GM12872 (cell line): ENCODE measurements around the gene IPPK.

Experiments used
- CTCF ChIP-seq: IDR thresholded peaks from 3 replicates; pipeline ENCODE4 v1.5.1; 2011; ENCODE audit warnings: low read depth, mild to moderate bottlenecking, low read length, moderate library complexity; ENCODE audit not compliant: insufficient read depth

The IPPK gene

GRCh38 chr9:92640398-92641091 is 29.4 kb downstream of the IPPK start:
- TF ChIP-seq CTCF = no peak

GRCh38 chr9:92639791-92640271 is 30.1 kb downstream of the IPPK start:
- no peak for TF ChIP-seq CTCF

- no peak for TF ChIP-seq CTCF
Measured at GRCh38 chr9:92639124-92639523, 30.8 kb downstream of the IPPK start.

GRCh38 chr9:92638621-92639101 is 31.3 kb downstream of the IPPK start:
- no peak for TF ChIP-seq CTCF

- no peak for TF ChIP-seq CTCF
Measured at GRCh38 chr9:92637886-92638620, 31.9 kb downstream of the IPPK start.

- no peak for TF ChIP-seq CTCF
Measured at GRCh38 chr9:92637326-92637725, 32.6 kb downstream of the IPPK start.

- no peak for TF ChIP-seq CTCF
Measured at GRCh38 chr9:92636627-92637026, 33.3 kb downstream of the IPPK start.
